Camera-type eye (tissue), 1 donor: Measurements from ENCODE around the gene COL19A1. TPM values are rescaled to one million over a fixed set of nuclear protein-coding genes. Genes with fewer than 3 reads are reported as not detected.

Experiments
- total RNA-seq: library from RNA; depleted of rRNA; stranded (reverse); fragments of >200 nt; gene quantifications from one replicate; pipeline ENCODE4 v1.2.3, GENCODE V29; 2014

COL19A1 gene
- 2.3 TPM for total RNA-seq

GRCh38 chr6:69866351-69866769 lies at the start of gene COL19A1:
TSS of gene COL19A1 (plus strand) at chr6:69866556. CDS start at chr6:69879568, 13,012 bp downstream.

Other genes with a start within 250 kb of the COL19A1 start
- 83.9 TPM for gene LMBRD1, start 69.5 kb upstream of the COL19A1 start, total RNA-seq